H1 (cell line): Measurements from ENCODE around the gene BTBD16. TPM values are rescaled to one million over a fixed set of nuclear protein-coding genes. Genes with fewer than 3 reads are reported as not detected.

Experiments
- CTCF ChIA-PET: fragments of 300-600 bp; sonication (Branson Sonifier 250); formaldehyde crosslinking; loops from one replicate; lab custom pipeline; 2021; ENCODE audit not compliant: partially characterized antibody; lab: Charles Lee
- POLR2A ChIA-PET: fragments of 300-600 bp; sonication (Branson Sonifier 250); formaldehyde crosslinking; loops from one replicate; lab custom pipeline; 2021; ENCODE audit warnings: inconsistent platforms; ENCODE audit not compliant: partially characterized antibody; lab: Charles Lee
- DNase-seq, 2 experiments: peaks; one replicate each; pipeline versions ENCODE4 v3.0.0 to v3.0.0-alpha.2; 2010 to 2022; ENCODE audit warnings: low spot score in 2 of 2, low read depth in 1 of 2, mixed read lengths in 1 of 2
- FAIRE-seq: peaks from 2 replicates; lab custom pipeline; 2011; peaks lifted over from hg19 to GRCh38; lab: Jason Lieb, UNC
- H2AFZ ChIP-seq: 2 replicates; pipeline ENCODE4 v1.8.1; 2012; ENCODE audit warnings: low read length, inconsistent platforms
- H2AK5ac ChIP-seq: 2 replicates; pipeline ENCODE4 v1.6.1; 2013; ENCODE audit warnings: low read depth, low read length
- H2BK120ac ChIP-seq: replicated peaks from 2 replicates; pipeline ENCODE3; 2013; ENCODE audit warnings: low read depth, low read length, inconsistent platforms
- H2BK12ac ChIP-seq: 2 replicates; pipeline ENCODE4 v1.6.1; 2013; ENCODE audit warnings: low read depth, low read length
- H2BK15ac ChIP-seq: 2 replicates; pipeline ENCODE4 v1.6.1; 2013; ENCODE audit warnings: low read length
- H2BK20ac ChIP-seq: 2 replicates; pipeline ENCODE4 v1.6.1; 2013; ENCODE audit warnings: low read length
- H2BK5ac ChIP-seq: 2 replicates; pipeline ENCODE4 v1.6.1; 2013; ENCODE audit warnings: low read depth, low read length
- H3K14ac ChIP-seq: 2 replicates; pipeline ENCODE4 v1.6.1; 2013; ENCODE audit warnings: inconsistent platforms; ENCODE audit not compliant: insufficient read length
- H3K18ac ChIP-seq: 2 replicates; pipeline ENCODE4 v1.6.1; 2013; ENCODE audit warnings: low read length; ENCODE audit errors: extremely low read depth
- H3K23ac ChIP-seq: 2 replicates; pipeline ENCODE4 v1.6.1; 2013; ENCODE audit warnings: inconsistent platforms; ENCODE audit not compliant: insufficient read length
- H3K23me2 ChIP-seq: 2 replicates; pipeline ENCODE4 v1.6.1; 2013; ENCODE audit warnings: low read depth, low read length
- H3K27ac ChIP-seq: 2 replicates; pipeline ENCODE4 v1.6.1; 2011; ENCODE audit warnings: low read depth, low read length, inconsistent platforms
- H3K27me3 ChIP-seq, 4 experiments: replicated peaks in 1 of 4; 1 replicate in 1 of 4; 2 replicates in 3 of 4; pipeline versions ENCODE4 v1.6.1 to v1.8.1; 2011 to 2013; ENCODE audit warnings: low read length in 3 of 4, mild to moderate bottlenecking in 3 of 4, inconsistent platforms in 2 of 4, mixed read lengths in 2 of 4, moderate library complexity in 1 of 4; ENCODE audit not compliant: control insufficient read depth in 3 of 4, insufficient read depth in 3 of 4; ENCODE audit errors: extremely low read depth in 1 of 4
- H3K36me3 ChIP-seq, 4 experiments: 2 replicates each; pipeline versions ENCODE4 v1.6.1 to v1.8.1; 2011 to 2013; ENCODE audit warnings: mild to moderate bottlenecking in 4 of 4, low read length in 3 of 4, moderate library complexity in 2 of 4, control low read depth in 1 of 4, inconsistent platforms in 1 of 4; ENCODE audit not compliant: insufficient read depth in 4 of 4, control insufficient read depth in 2 of 4
- H3K4ac ChIP-seq: replicated peaks from 2 replicates; pipeline ENCODE3; 2013; ENCODE audit warnings: low read length, low read depth, mixed read lengths, inconsistent platforms; ENCODE audit not compliant: insufficient read length
- H3K4me1 ChIP-seq, 4 experiments: replicated peaks in 1 of 4; 1 replicate in 1 of 4; 2 replicates in 3 of 4; pipeline versions ENCODE4 v1.6.1 to v1.8.1; 2011 to 2013; ENCODE audit warnings: low read length in 3 of 4, inconsistent platforms in 2 of 4, mixed read lengths in 1 of 4; ENCODE audit not compliant: insufficient read depth in 4 of 4, control insufficient read depth in 3 of 4
- H3K4me2 ChIP-seq, 2 experiments: 2 replicates each; pipeline versions ENCODE4 v1.6.1 to v1.8.1; 2011 to 2013; ENCODE audit warnings: low read depth in 2 of 2, low read length in 2 of 2, control low read depth in 1 of 2, inconsistent platforms in 1 of 2, mild to moderate bottlenecking in 1 of 2; ENCODE audit not compliant: insufficient read depth in 1 of 2
- H3K4me3 ChIP-seq, 4 experiments: fragments of 200-600, 300-600 bp in 1 of 4; sonication (generic), shearing (Covaris generic), sonication (Bioruptor Twin) in 1 of 4; 2 replicates each; pipeline versions ENCODE4 v1.5.1 to v1.8.1; 2011 to 2016; ENCODE audit warnings: low read length in 4 of 4, low read depth in 3 of 4, control low read depth in 2 of 4, inconsistent platforms in 2 of 4, mild to moderate bottlenecking in 2 of 4, mixed read lengths in 1 of 4, moderate library complexity in 1 of 4; ENCODE audit not compliant: insufficient read depth in 2 of 4; ENCODE audit errors: extremely low read depth in 1 of 4
- H3K56ac ChIP-seq: replicated peaks from 2 replicates; pipeline ENCODE3; 2013; ENCODE audit warnings: low read depth, mild to moderate bottlenecking, mixed read lengths, low read length, inconsistent platforms; ENCODE audit not compliant: insufficient read length
- H3K79me1 ChIP-seq: 2 replicates; pipeline ENCODE4 v1.6.1; 2013; ENCODE audit warnings: low read depth, low read length, control low read depth
- H3K79me2 ChIP-seq, 2 experiments: 2 replicates each; pipeline versions ENCODE4 v1.6.1 to v1.8.1; 2012 to 2013; ENCODE audit warnings: low read length in 2 of 2, mild to moderate bottlenecking in 2 of 2, inconsistent platforms in 1 of 2; ENCODE audit not compliant: insufficient read depth in 2 of 2, control insufficient read depth in 1 of 2
- H3K9ac ChIP-seq, 4 experiments: replicated peaks in 1 of 4; 1 replicate in 1 of 4; 2 replicates in 3 of 4; pipeline versions ENCODE4 v1.6.1 to v1.8.1; 2011 to 2013; ENCODE audit warnings: low read depth in 3 of 4, low read length in 3 of 4, control low read depth in 2 of 4, mild to moderate bottlenecking in 2 of 4, moderate library complexity in 2 of 4, inconsistent platforms in 1 of 4; ENCODE audit errors: extremely low read depth in 1 of 4
- H3K9me3 ChIP-seq, 2 experiments: 2 replicates each; pipeline versions ENCODE4 v1.6.1 to v1.8.1; 2012 to 2013; ENCODE audit warnings: mild to moderate bottlenecking in 2 of 2, moderate library complexity in 2 of 2, control low read depth in 1 of 2, inconsistent platforms in 1 of 2, low read depth in 1 of 2, low read length in 1 of 2, mixed read lengths in 1 of 2; ENCODE audit not compliant: insufficient read depth in 2 of 2
- H4K20me1 ChIP-seq, 2 experiments: replicated peaks in 1 of 2; 2 replicates each; pipeline versions ENCODE3 to v1.8.1; 2011 to 2013; ENCODE audit warnings: inconsistent platforms in 2 of 2, low read length in 2 of 2, mild to moderate bottlenecking in 1 of 2; ENCODE audit not compliant: insufficient read depth in 2 of 2, control insufficient read depth in 1 of 2
- H4K5ac ChIP-seq: 2 replicates; pipeline ENCODE4 v1.6.1; 2013; ENCODE audit warnings: low read length, low read depth, mixed read lengths, inconsistent platforms; ENCODE audit not compliant: insufficient read length
- H4K8ac ChIP-seq: 2 replicates; pipeline ENCODE4 v1.8.0; 2013; ENCODE audit warnings: mild to moderate bottlenecking, moderate library complexity, low read length, inconsistent platforms; ENCODE audit not compliant: insufficient read depth; ENCODE audit errors: extremely low read depth
- H4K91ac ChIP-seq: replicated peaks from 2 replicates; pipeline ENCODE3; 2013; ENCODE audit warnings: low read length, mixed read lengths, inconsistent platforms; ENCODE audit not compliant: insufficient read length
- RBBP5 ChIP-seq: IDR thresholded peaks from 2 replicates; pipeline ENCODE4 v1.7.1; 2012; ENCODE audit warnings: low read depth, mild to moderate bottlenecking, inconsistent platforms, low read length, moderate library complexity, borderline replicate concordance
- WGBS, 2 experiments: shearing (Covaris generic) in 1 of 2; methylation state at CpG; one replicate each; pipeline versions ENCODE4 v1.1.6 to v1.1.7; 2013 to 2015; ENCODE audit warnings: low lambda C conversion rate in 2 of 2, mixed read lengths in 2 of 2, inconsistent platforms in 1 of 2, low coverage in 1 of 2, missing lambda C conversion rate in 1 of 2; ENCODE audit not compliant: insufficient replicate concordance in 2 of 2, insufficient coverage in 1 of 2, insufficient read length in 1 of 2; ENCODE audit errors: extremely low coverage in 1 of 2, missing lambda C conversion rate in 1 of 2; 5-methylcytosine and 5-hydroxymethylcytosine counted together
- polyA plus RNA-seq, 7 experiments: library from polyadenylated mRNA; depleted of rRNA in 3 of 7; stranded (reverse) in 5 of 7; unstranded in 2 of 7; fragments of >200 nt in 5 of 7; fragments of 200-250 nt in 2 of 7; gene quantifications; 1 replicate in 5 of 7; 2 replicates in 1 of 7; 4 replicates in 1 of 7; pipeline versions ENCODE4 v1.2.1 to v1.2.3, GENCODE V29; 2011 to 2013; ENCODE audit warnings: missing spikeins in 2 of 7, mixed read lengths in 2 of 7
- total RNA-seq: library from RNA; stranded (reverse); fragmentation: NEBNext Ultra II Directional; extraction: Animal tissue kit (Norgen Biotek cat#: 25700); gene quantifications from 2 replicates; pipeline ENCODE4 v1.2.1, GENCODE V29; 2021
- TF ChIP-seq, protein P1 (sequence below): IDR thresholded peaks from 2 replicates; pipeline ENCODE4 v1.6.1; 2012; ENCODE audit warnings: inconsistent platforms
- TF ChIP-seq, protein P2 (sequence below): IDR thresholded peaks from 2 replicates; pipeline ENCODE4 v1.6.1; 2011; ENCODE audit warnings: low read length, improper control_type of control experiment

Gene BTBD16
- total and polyA plus RNA-seq, 2 of the 8 experiments (the other 6 are each of a cell fraction or from before 2014, with no cell fraction given) = 0.05 TPM; not detected in 1

DNA sequence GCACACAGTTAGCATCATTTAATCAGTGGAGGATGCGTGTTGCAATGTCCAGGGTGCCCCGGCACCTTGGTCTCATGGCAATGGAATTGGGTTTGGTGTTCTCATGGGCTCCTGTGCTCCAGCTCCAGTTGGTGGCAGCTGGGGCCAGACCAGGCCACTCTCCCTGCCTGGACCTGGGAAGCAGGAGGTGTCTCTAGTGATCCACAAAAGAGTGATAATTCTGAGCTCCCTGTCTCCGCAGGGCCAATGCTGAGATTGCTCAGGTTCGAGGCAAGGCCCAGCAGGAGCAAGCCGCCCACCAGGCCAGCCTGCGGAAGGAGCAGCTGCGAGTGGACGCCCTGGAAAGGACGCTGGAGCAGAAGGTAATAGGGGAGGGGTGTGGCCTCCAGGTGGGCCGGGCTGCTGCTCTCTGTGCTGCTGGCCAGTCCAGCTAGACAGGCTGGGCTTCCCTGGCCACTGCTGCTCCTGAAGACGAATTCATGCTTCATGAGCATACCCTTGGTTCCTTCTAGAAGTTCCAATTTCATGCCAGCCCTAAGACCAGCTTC, 21.7 kb upstream of the BTBD16 start:
- H3K23ac ChIP-seq = no peak overlapping the region
- no peak overlapping the region for H2BK5ac ChIP-seq
- H4K20me1 ChIP-seq = no peaks in the 10 kb centered on the region
- CTCF ChIA-PET = interaction anchor here (1.1 to 1.7 kb wide), 4 partner anchors 14 to 109 kb away, joined by 3 to 5 read pairs (median 4); partner anchors contain the start of gene BTBD16
- no peaks in the 10 kb centered on the region for H3K23me2 ChIP-seq
- H2BK15ac ChIP-seq = no peak overlapping the region
- H3K4me1 ChIP-seq = no peaks in the 10 kb centered on the region
- no peak overlapping the region; the same call in 1 of the 2 replicates for H4K8ac ChIP-seq
- H3K56ac ChIP-seq = no peak overlapping the region
- no peak overlapping the region for H3K14ac ChIP-seq
- no peak overlapping the region for H4K5ac ChIP-seq
- DNase-seq (no peak), FAIRE-seq (no peak)
- H2BK120ac ChIP-seq = no peak overlapping the region
- H3K36me3 ChIP-seq = peaks cover 9 to 33% (median 25%) of the 10 kb centered on the region in 4 experiments
- H3K79me1 ChIP-seq = no peaks in the 10 kb centered on the region
- no peaks in the 10 kb centered on the region for H3K79me2 ChIP-seq
- H2BK12ac ChIP-seq = no peak overlapping the region
- no peak overlapping the region for H3K18ac ChIP-seq
- H3K27me3 ChIP-seq = no peaks in the 10 kb centered on the region
- no peaks in the 10 kb centered on the region for H3K9me3 ChIP-seq
- H3K4ac ChIP-seq = no peak overlapping the region
- POLR2A ChIA-PET = interaction anchor here (1.2 kb wide), 1 partner anchor 9 kb away, joined by 4 read pairs; no protein-coding TSS in a partner anchor
- H2BK20ac ChIP-seq = no peak overlapping the region
- H3K4me3 ChIP-seq = no peak overlapping the region
- no peak overlapping the region for H4K91ac ChIP-seq
- H3K27ac ChIP-seq = no peak overlapping the region; the same call in 1 of the 2 replicates
- no peak overlapping the region for H2AFZ ChIP-seq
- no peak overlapping the region for H2AK5ac ChIP-seq
- H3K4me2 ChIP-seq = no peak overlapping the region
- WGBS, 2 experiments = 89% methylated on average over 11 of the region's 11 CpGs; no CpG with 5 or more reads in 1 of the 2 experiments
- H3K9ac ChIP-seq = no peak overlapping the region
- TF ChIP-seq, protein P1, sequence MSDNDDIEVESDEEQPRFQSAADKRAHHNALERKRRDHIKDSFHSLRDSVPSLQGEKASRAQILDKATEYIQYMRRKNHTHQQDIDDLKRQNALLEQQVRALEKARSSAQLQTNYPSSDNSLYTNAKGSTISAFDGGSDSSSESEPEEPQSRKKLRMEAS = no peak
- TF ChIP-seq, protein P2, sequence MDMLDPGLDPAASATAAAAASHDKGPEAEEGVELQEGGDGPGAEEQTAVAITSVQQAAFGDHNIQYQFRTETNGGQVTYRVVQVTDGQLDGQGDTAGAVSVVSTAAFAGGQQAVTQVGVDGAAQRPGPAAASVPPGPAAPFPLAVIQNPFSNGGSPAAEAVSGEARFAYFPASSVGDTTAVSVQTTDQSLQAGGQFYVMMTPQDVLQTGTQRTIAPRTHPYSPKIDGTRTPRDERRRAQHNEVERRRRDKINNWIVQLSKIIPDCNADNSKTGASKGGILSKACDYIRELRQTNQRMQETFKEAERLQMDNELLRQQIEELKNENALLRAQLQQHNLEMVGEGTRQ = no peak
- TF ChIP-seq RBBP5 = no peak
